Activated CD4-positive, CD25-positive, alpha-beta regulatory T cell treated with anti-CD3 and anti-CD28 coated beads, Interleukin-2, amount 50 U/mL, for 16 hours (primary cell): Measurements from ENCODE around the gene GSK3B.
"Not testable (repeated sequence)": the region's sequence is repeated elsewhere in the genome, so short reads cannot be mapped to it uniquely, and the experiment has no call there.

Experiments
- DNase-seq: peaks from one replicate; pipeline ENCODE4 v3.0.0-alpha.2; 2020; ENCODE audit warnings: low read depth, low spot score

The GSK3B gene

DNA sequence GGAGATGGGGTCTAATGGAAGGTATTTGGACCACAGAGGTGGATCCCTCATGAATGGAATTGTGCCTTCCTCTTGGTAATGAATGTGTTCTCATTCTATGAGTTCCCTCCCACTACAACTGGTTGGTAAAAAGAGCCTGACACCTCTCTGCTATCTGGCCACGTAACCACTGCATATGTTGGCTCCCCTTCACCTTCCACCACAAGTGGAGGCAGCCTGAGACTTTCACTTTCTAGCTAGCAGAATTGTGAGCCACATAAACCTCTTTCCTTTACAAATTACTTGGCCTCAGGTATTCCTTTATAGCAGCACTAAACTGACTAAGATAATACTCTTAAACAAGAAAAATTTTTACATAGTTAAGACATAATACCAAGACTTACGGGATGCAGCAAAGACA, 157.0 kb downstream of the GSK3B start:
- no peak for DNase-seq

DNA sequence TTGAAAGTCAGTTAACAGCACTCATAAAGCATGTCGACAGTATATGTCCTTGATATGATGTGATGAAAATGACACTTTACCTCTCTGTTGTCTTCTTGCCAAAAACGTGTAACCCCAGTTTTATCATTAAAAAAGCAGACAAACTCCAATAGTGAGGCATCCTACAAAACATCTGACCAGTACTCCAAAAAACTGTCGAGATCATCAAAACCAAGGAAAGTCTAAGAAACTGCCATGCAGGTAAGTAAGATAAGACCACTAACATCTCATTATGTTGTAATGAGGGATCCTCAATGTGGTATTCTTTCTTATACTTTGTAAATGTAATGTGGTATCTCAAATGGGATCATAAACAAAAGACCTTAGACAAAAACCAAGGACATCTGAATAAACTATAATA, 160.0 kb downstream of the GSK3B start:
- DNase-seq = no peak

DNA sequence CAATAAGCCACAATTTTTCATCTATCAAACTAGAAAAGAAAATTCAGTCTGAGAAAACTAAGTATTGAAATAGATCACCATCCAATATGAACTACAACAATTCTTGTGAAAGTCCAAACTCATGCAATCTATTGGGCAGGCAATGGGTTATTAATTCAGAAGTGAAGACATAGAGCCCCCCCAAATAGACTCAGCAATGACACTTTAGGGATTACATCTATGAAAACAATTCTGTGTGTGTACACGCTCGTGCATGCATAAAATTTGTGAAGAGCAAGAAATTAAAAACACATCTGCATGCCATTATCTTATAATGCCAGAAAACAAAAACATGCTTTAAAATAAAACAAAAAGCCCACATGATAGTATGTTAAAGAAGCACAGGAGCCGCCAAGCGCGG, 161.0 kb downstream of the GSK3B start:
- no peak for DNase-seq

DNA sequence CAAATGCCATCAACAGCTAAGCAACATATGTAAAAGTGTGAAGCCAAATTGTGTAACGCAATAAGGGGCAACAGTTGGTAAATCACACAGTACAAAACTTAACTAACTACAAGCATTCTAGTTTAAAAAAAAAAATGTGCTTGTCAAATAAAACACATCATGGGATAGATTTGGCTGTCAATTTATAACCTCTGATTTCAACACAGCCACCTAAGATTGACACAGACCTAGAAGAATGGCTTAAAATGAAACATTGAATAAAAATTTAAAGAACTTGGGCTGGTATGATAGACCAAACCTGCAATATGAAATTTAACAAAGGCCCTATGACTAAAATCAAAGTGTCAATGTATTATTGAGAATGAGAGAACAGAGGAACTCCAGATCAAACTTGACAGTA, 164.0 kb downstream of the GSK3B start:
- DNase-seq = no peak

DNA sequence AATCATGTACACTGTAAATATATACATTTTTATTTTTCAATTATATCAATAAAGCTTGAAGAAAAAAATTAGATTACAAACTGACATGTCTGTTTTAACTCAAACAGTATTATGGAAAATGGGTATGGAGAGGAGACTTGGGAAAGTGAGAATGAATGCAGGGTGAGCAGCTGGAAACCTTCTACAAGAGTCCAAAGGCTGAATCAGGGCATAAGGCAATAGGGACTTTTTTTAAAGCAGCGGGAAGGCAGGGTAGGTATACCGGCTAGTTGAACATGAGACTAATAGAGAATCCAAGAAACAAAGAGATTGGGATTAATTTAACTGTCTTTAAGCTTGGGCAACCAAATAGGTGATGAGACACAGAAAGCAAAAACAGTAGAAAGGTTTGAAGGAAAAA, 167.1 kb downstream of the GSK3B start:
- no peak for DNase-seq

DNA sequence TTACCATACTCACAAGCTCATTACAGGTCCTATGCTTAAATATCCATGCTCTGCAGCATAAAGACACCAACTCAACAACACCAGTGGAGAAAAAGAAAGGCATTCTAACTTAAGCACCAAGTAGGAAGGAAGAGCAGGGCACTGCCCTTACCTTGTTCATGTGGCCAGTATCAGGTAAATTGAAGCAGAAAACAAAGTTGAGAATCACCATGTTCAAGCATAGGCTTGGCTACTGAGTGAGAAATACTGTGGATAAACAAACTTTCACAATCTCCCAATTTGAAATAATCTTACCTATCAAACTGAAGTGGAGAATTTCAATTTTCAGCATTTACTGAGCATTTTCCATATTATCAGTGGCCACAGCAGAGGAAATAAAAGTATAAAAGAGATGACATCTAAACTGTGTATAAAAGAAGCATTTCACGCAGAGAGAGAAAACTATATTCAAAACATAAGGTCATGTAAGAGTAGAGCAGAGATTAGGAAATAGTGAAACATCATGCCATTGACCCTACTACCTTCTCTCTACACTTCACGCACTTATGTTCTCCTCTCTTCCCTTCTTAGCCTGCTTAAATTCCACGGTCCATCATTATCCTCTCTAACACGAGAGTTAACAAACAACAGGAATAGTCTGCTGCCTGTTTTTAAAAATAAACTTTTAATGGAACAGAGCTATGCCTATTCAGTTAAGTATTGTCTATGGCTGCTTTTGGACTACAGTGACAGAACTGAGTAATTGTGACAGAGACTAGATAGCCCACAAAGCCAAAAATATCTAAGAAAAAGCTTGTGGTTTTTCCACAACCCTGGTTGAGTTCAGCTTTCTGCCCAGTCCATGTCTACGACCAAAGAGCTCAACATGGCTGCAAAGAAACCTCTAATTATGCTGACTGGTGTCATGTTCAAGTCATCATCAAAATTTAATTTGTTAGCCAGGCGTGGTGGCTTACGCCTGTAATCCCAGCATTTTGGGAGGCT, 169.8 kb downstream of the GSK3B start:
- no peak for DNase-seq

DNA sequence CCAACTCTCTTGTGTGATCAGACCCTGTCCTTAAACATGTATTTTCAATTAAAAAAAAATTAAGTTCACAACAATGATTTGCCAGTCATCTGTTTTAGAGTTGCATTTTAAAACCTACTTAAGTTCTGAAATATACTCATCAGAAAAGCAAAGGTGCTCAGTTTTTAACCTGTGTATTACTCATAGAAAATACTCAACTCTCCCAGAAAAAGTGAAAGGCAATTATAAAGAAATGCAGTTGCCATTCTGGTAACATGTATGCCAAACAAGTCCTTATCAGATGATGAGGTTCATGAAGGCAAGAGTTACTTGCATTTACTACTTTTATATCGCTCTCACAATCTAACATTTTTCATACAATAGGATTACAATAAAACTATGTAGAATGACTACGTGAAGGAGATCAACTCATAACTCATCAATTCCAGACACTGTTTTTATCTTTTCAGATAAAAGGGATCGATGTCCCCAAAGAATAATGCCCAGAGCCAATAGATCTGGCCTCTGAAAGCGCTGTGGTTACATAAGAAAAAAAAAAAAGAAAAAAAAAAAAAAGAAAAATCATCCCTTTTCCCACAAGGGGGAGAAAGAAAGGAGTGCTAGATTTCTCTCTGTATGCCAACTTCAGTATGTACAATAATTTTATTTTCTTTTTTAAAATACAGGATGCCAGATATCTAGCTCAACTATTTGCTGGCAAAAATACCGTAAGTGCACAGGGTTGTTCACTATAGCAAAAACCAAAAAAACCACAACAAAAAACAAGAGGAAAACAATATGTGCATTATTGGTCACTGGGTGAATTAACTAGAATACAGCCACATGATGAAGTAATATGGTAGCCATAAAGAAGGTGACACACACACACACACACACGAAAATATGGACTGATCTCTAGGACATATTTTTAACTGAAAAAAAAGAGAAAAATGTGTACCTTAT, 175.0 kb downstream of the GSK3B start:
- DNase-seq = no peak

DNA sequence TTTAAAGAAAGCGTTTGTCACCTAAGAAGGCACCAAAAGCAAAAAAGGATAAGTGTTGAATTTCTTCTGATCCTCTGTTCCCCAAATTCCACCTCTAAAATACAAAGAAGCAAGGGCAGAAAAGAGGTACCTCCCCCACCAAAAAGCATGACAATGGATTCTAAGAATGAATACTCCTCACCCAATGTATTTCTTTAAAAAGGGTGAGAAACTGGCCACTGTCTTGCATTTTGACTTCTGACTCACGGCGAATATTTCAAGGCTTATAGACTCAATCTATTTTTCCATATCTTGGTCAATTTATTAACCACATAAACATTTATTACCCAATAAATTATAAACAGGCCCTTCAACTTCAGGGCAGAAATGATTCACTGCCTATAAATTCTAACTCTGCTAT, 181.2 kb downstream of the GSK3B start:
- no peak for DNase-seq

DNA sequence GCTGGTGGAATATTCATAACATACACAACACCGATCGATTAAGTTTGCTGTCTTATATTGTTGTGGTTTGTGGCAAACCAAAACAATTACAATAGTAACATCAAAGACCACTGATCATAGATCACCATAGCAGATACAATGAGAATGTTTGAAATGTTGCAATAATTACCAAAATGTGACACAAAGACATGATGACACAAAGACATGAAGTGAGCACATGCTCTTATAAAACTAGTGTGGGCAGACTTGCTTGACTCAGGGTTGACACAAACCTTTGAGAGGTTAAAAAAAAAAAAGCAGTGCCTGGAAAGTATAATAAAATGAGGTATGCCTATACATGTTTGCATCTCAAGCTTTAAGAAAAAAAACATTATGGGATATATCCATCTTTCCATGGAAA, 182.0 kb downstream of the GSK3B start:
- DNase-seq = no peak

DNA sequence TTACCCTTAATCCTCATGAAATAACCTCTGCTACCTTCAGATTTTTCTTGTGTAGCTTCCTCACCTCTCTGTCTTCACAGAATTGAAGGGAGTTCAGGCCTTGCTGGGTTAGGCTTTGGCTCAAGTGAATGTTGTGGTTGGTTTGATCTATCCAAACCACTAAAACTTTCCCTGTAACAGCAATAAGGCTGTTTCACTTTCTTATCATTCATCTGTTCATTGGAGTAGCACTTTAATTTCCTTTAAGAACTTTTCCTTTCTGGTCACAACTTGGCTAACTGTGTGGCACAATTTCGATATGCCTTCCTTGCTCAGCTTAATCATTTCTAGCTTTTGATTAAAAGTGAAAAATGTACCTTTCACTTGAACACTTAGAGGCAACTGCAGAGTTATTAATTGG, 182.5 kb downstream of the GSK3B start:
- DNase-seq = no peak

DNA sequence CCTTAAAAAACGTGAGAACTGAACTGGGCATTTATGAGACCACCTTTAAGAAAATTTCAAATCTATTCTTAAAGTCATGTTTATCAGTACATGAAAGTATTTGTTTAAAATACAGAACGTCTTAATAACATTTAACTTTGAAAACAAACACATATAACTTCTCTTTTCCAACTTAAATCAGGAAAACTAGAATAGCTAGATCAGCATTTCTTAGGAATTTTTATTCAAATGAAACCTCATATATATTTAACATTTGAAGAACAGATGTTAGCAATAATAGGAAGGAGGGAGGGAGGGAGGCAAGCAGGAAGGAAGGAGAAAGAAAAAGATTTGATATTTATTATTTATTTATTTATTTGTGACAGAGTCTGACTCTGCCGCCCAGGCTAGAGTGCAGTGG, 192.2 kb downstream of the GSK3B start:
- DNase-seq = no peak

DNA sequence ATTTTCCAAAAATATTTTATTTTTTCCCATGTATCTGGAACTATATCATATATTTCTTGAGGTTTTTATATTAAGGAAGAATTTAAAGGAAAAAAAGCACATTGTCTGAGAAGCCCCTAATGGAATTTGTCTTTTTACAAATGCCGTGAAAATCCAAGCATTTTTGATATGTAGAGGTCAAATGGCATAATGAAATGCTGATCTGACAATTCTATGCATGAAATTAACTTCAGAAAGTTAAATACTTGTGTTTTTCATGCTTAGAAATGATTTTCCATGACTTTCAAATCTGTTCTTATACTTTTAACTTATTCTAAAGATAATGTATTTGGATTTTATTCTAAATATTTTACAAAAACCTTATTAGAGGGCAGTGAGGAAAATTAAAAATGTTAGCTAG, 193.1 kb downstream of the GSK3B start:
- DNase-seq = no peak

DNA sequence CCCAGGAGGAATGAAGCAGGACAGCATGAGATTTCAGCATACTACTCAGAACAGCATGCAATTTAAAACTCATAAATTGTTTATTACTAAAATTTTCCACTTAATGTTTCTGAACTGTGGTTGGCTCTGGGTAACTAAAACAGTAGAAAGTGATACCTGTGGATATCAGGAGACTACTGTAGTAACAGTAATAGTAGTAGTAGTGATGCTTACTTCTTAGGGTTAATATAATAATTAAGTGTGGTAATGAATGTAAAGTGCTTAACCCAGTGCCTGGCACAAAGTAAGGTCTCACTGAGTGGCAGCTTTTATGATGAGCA, 195.1 kb downstream of the GSK3B start:
- DNase-seq = no peak

DNA sequence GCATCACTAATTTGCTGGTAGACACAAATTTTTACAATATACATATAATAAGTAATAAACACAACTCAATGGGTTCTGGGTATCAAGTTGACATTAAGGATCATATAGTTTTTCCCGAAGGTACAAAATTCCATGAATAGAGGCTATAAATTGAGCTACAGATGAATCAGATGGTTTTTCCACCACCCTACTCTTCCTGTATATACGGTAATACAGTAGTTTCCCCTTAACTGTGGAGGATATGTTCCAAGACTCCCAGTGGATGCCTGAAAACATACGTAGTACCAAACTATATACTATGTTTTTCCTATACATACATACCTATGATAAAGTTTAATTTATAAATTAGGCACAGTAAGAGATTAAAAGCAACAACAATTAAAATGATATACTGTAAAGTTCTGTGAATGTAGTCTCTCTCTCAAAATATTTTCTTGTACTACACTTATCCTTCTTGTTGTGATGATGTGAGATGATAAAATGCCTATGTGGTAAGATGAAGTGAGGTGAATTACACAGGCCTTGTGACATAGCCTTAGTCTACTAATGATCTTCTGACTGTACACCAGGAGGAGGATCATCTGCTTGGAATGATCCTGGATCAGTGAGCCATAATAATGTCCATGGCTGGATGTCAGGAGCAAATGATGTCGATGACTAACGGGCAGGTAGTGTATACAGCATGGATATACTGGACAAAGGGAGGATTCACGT, 195.6 kb downstream of the GSK3B start:
- DNase-seq = no peak

DNA sequence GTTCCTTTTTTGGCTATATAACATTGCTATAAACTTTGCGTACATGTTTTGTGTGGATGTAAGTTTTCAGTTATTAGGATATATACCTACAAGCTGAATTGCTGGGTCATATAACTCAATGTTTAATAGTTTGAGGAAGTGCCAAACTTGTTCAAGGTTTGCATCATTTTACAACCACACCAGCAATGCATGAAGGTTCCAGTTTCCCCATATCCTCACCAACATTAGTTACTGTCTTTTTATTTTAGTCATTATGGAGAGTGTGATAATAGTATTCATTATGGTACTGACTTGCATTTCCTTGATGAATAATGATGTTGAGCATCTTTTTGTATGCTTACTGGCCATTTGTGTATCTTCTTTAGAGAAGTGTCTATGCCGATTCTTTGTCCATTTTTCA, 200.1 kb downstream of the GSK3B start:
- DNase-seq = no peak

DNA sequence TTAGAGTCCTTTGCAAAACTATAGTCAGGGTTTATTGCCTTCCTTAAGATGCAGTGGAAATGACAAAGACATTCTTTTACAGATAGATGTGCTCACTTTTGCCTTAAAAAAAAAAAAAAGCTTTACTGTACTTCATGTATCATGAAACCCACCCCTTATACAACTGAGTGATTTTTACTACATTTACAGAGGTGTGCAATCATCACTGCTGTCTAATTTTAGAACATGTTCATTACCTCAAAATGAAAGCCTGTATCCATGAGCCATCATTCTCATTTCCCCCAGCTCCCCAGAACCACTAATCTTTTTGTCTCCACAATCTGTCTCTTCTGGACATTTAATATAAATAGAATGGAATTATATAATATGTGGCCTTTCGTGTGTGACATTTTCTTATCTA, 200.5 kb downstream of the GSK3B start:
- no peak for DNase-seq

DNA sequence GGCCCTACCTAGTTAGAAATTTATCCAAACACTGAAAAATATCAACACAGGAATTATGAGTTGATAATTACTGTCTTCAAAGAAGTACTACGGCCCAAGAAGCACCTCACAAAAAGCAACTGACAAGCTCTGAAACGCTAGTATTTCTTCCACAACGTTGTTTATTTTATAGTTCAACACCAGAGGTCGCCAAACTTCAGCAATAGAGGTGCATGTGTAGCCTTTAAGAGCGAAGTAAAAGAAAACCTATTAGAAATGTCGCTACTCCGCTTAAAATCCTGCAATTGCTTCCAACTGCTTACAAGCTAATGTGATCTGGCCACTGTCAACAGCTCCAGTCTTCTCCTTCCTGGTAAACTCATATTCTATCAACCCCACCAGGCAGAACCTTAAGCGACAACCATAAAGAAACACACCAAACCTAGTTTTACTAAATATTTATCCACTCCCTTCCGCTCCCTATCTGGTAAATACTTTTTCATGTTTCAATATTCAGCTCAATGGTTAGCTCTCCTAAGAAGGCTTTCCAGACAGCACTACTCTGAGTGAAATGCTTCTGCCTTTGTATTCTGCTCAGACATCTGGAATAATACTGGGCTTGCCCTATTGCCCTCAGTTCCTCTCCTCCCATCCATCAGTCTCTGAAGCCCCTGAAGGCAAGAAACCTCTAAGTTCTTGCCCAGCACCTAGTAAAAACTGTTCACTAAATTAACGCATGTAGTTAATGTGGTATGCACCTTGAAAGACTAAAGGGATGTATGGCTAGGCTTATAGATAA, 202.1 kb downstream of the GSK3B start:
- DNase-seq = peak; percentile 6

DNA sequence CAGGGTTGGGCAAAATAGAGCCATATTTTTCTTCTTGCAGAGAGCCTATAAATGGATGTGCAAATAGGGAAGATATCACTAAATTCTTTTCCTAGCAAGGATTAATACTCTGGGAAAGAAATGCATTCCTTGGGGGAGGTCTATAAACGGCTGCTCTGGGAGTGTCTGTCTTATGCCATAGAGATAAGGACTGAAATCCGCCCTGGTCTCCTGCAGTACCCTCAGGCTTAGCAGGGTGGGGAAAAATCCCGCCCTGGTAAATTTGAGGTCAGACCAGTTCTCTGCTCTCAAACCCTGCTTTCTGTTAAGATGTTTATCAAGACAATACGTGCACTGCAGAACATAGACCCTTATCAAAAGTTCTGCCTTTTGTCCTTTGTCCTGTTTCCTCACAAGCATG, 205.6 kb downstream of the GSK3B start:
- not testable (repeated sequence) for DNase-seq

DNA sequence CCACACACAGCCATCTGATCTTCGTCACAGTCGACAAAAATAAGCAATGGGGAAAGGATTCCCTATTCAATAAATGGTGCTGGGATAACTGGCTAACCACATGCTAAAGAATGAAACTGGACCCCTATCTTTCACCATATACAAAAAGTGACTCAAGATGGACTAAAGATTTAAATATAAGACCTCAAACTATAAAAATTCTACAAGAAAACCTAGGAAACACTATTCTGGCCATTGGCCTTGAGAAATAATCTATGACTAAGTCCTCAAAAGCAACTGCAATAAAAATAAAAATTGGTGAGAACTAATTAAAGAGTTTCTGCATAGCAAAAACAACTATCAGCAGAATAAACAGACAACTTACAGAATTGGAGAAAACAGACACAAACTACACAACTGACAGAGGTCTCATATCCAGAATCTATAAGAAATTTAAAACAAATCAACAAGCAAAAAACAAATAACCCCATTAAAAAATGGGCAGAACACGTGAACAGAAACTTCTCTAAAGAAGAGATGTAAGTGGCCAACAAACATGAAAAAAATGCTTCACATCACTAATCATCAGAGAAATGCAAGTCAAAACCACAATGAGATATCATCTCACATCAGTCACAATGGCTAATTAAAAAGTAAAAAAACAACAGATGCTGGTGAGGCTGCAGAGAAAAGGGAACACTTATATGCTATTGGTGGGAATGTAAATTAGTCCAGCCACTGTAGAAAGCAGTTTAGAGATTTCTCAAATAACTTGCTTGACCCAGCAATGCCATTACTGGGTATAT, 208.3 kb downstream of the GSK3B start:
- DNase-seq = no peak

DNA sequence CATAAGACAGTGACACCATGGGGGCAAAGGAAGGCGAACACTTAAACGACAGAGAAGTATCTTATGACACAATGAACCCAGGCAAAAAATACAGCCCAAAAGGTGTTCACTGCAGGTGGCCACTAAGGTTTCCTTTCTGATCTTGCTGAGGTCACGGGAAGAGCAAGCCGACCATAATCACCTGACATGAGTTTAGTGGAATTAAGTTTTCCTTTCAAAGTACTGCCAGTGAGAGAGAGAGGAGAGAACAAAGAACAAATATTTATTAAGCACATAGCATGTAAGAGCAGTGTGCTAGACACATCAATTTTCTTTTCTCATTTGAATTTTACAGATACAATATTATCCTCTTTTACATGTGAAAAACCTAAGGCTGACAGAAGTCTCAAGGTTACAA, 210.1 kb downstream of the GSK3B start:
- DNase-seq = no peak
